K562 (cell line): ENCODE results near the gene PRDX6. TPM values are rescaled to one million over a fixed set of nuclear protein-coding genes. Genes with fewer than 3 reads are reported as not detected.
A peak's percentile ranks its signal among the peaks of the same experiment; 100 is the strongest.
"Not testable (repeated sequence)": the region's sequence is repeated elsewhere in the genome, so short reads cannot be mapped to it uniquely, and the experiment has no call there.

Source experiments
- ATAC-seq: fragments of 200-7000 bp; cut with Tn5 transposase; 3 replicates; pipeline ENCODE4 v1.9.1; 2020; ENCODE audit warnings: moderate library complexity
- BruUV-seq: library from RNA; stranded (reverse); fragments of 400-500 nt; replicated peaks from 2 replicates; lab custom pipeline; 2021; lab: Mats Ljungman, UMichigan
- CTCF ChIA-PET: fragments of 300-600 bp; formaldehyde crosslinking; extraction: SDS; loops from one replicate; lab custom pipeline; 2021; ENCODE audit warnings: low intra/inter-chr PET ratio; lab: Yijun Ruan, JAX
- POLR2A ChIA-PET: fragments of 300-600, 350-650 bp; sonication (Branson Sonifier 250); formaldehyde crosslinking; extraction: SDS; loops from one replicate; lab custom pipeline; 2021; ENCODE audit warnings: antibody characterized with exemption, inconsistent platforms; lab: Yijun Ruan, JAX
- DNase-seq, 4 experiments: peaks; one replicate each; pipeline versions ENCODE4 v3.0.0 to v3.0.0-alpha.2; 2011 to 2018; ENCODE audit warnings: low spot score in 3 of 4, mixed read lengths in 3 of 4; ENCODE audit errors: extremely low read depth in 1 of 4
- FAIRE-seq: peaks from 2 replicates; lab custom pipeline; 2011; peaks lifted over from hg19 to GRCh38; lab: Jason Lieb, UNC
- H2AFZ ChIP-seq: 2 replicates; pipeline ENCODE4 v1.6.0; 2011; ENCODE audit warnings: low read depth, low read length, control low read depth, inconsistent platforms
- H3K27ac ChIP-seq: fragments of 200-600 bp; 3 replicates; pipeline ENCODE4 v1.8.0; 2011; ENCODE audit warnings: low read depth, mild to moderate bottlenecking, control low read depth, inconsistent platforms, low read length, moderate library complexity, mixed read lengths; ENCODE audit errors: extremely low read depth
- H3K27me3 ChIP-seq, 2 experiments: fragments of 300-600 bp in 1 of 2; 2 replicates in 1 of 2; 3 replicates in 1 of 2; pipeline versions ENCODE4 v1.6.0 to v1.8.0; 2011; ENCODE audit warnings: inconsistent platforms in 2 of 2, low read length in 2 of 2, mild to moderate bottlenecking in 1 of 2, mixed read lengths in 1 of 2, moderate library complexity in 1 of 2; ENCODE audit not compliant: control insufficient read depth in 2 of 2, insufficient read depth in 2 of 2
- H3K36me3 ChIP-seq: fragments of 300-600 bp; 3 replicates; pipeline ENCODE4 v1.8.0; 2011; ENCODE audit warnings: mild to moderate bottlenecking, low read length, inconsistent platforms; ENCODE audit not compliant: control insufficient read depth, insufficient read depth
- H3K4me1 ChIP-seq, 2 experiments: fragments of 200-600 bp in 1 of 2; replicated peaks in 1 of 2; 2 replicates in 1 of 2; 3 replicates in 1 of 2; pipeline versions ENCODE4 v1.5.1 to v1.8.0; 2011; ENCODE audit warnings: inconsistent platforms in 2 of 2, low read length in 2 of 2, mild to moderate bottlenecking in 1 of 2, mixed read lengths in 1 of 2, moderate library complexity in 1 of 2; ENCODE audit not compliant: control insufficient read depth in 2 of 2, insufficient read depth in 2 of 2
- H3K4me2 ChIP-seq: 2 replicates; pipeline ENCODE4 v1.6.1; 2011; ENCODE audit warnings: low read length, control low read depth, inconsistent platforms, mixed read lengths; ENCODE audit not compliant: insufficient read depth
- H3K4me3 ChIP-seq: fragments of 200-600 bp; sonication (generic), shearing (Covaris generic); 2 replicates; pipeline ENCODE4 v1.5.1; 2016; ENCODE audit warnings: control low read depth, inconsistent platforms
- H3K79me2 ChIP-seq: fragments of 200-600 bp; 3 replicates; pipeline ENCODE4 v1.8.0; 2011; ENCODE audit warnings: low read length, inconsistent platforms; ENCODE audit not compliant: control insufficient read depth, insufficient read depth
- H3K9ac ChIP-seq, 2 experiments: 2 replicates each; pipeline versions ENCODE4 v1.6.0 to v1.6.1; 2011; ENCODE audit warnings: low read depth in 2 of 2, low read length in 2 of 2, control low read depth in 1 of 2, inconsistent platforms in 1 of 2, mild to moderate bottlenecking in 1 of 2, mixed read lengths in 1 of 2; ENCODE audit not compliant: insufficient read depth in 1 of 2
- H3K9me1 ChIP-seq: one replicate; pipeline ENCODE4 v1.6.0; 2011; ENCODE audit warnings: inconsistent platforms, mild to moderate bottlenecking, low read length, moderate library complexity; ENCODE audit not compliant: control insufficient read depth, insufficient read depth
- H3K9me3 ChIP-seq: replicated peaks from 2 replicates; pipeline ENCODE4 v1.5.1; 2011; ENCODE audit warnings: low read depth, low read length, inconsistent platforms; ENCODE audit not compliant: control insufficient read depth, insufficient read depth
- H4K20me1 ChIP-seq: replicated peaks from 2 replicates; pipeline ENCODE4 v1.6.1; 2011; ENCODE audit warnings: low read length, inconsistent platforms, mixed read lengths; ENCODE audit not compliant: control insufficient read depth, insufficient read depth
- CBFA2T2 ChIP-seq: fragments of 450-650 bp; conservative IDR thresholded peaks from 2 replicates; pipeline ENCODE4 v1.6.1; 2017; ENCODE audit warnings: mild to moderate bottlenecking
- CBFA2T3 ChIP-seq: fragments of 450-650 bp; IDR thresholded peaks from 2 replicates; pipeline ENCODE4 v1.6.1; 2017
- CUX1 ChIP-seq: fragments of 200-800 bp; sonication (Bioruptor generic); IDR thresholded peaks from 2 replicates; pipeline ENCODE4 v1.6.1; 2016; ENCODE audit warnings: missing genetic modification characterization, missing compliant biosample characterization
- RUNX1 ChIP-seq: sonication (generic); IDR thresholded peaks from 2 replicates; pipeline ENCODE4 v1.6.1; 2016; ENCODE audit warnings: antibody characterized with exemption, low read depth
- SETDB1 ChIP-seq: IDR thresholded peaks from one replicate; pipeline ENCODE4 v1.6.1; 2012; ENCODE audit warnings: low read length, control low read depth, inconsistent platforms
- SMAD4 ChIP-seq: fragments of 250-450 bp; sonication (Bioruptor Pico); conservative IDR thresholded peaks from 2 replicates; pipeline ENCODE4 v1.8.0; 2021; ENCODE audit warnings: inconsistent platforms, mild to moderate bottlenecking, moderate library complexity
- SNRNP70 ChIP-seq: fragments of 200-400 bp; formaldehyde crosslinking; optimal IDR thresholded peaks from 2 replicates; pipeline ENCODE3; 2017; ENCODE audit warnings: low read depth, low read length
- TAL1 ChIP-seq: fragments of 450-650 bp; IDR thresholded peaks from 2 replicates; pipeline ENCODE4 v1.6.1; 2016; ENCODE audit warnings: mild to moderate bottlenecking
- TCF3 ChIP-seq: sonication (generic); formaldehyde crosslinking; IDR thresholded peaks from 2 replicates; pipeline ENCODE4 v1.4.0; 2020; ENCODE audit warnings: mild to moderate bottlenecking, missing genetic modification reagents
- ZNF143 ChIP-seq: sonication (generic); formaldehyde crosslinking; IDR thresholded peaks from 2 replicates; pipeline ENCODE4 v1.9.0; 2022; ENCODE audit warnings: mild to moderate bottlenecking, missing genetic modification reagents
- ZNF253 ChIP-seq: fragments of 250-450 bp; sonication (Bioruptor Pico); conservative IDR thresholded peaks from 2 replicates; pipeline ENCODE4 v1.6.1; 2021; ENCODE audit warnings: mild to moderate bottlenecking
- ZNF316 ChIP-seq: fragments of 450-650 bp; IDR thresholded peaks from 2 replicates; pipeline ENCODE4 v1.6.1; 2016
- ZNF41 ChIP-seq: fragments of 250-450 bp; sonication (Bioruptor Pico); conservative IDR thresholded peaks from 2 replicates; pipeline ENCODE4 v1.4.0; 2020; ENCODE audit warnings: mild to moderate bottlenecking
- WGBS: fragments of 100-300 bp; shearing (Covaris generic); methylation state at CpG from one replicate; pipeline ENCODE4 v1.1.6; 2016; ENCODE audit warnings: low coverage, mixed read lengths; ENCODE audit not compliant: insufficient coverage; ENCODE audit errors: missing lambda C conversion rate; 5-methylcytosine and 5-hydroxymethylcytosine counted together
- in situ Hi-C: fragments of 300-500 bp; cut with MboI; formaldehyde crosslinking; loops from 4 replicates; pipeline ENCODE4 v1.15.0; 2018; ENCODE audit warnings: inconsistent platforms, mixed read lengths
- intact Hi-C: fragments of 100-400 bp; cut with micrococcal nuclease; formaldehyde crosslinking; loops from 2 replicates; pipeline ENCODE4 v1.14.2; 2022
- polyA plus RNA-seq, 8 experiments: library from polyadenylated mRNA; depleted of rRNA in 4 of 8; stranded (reverse) in 5 of 8; unstranded in 3 of 8; fragments of >200 nt; fragmentation: Nextera tagmentation in 2 of 8; fragmentation: Illumina TruSeq in 1 of 8; extraction: Ambion mirVana in 2 of 8; extraction: Trizol in 1 of 8; gene quantifications; 2 replicates each; pipeline versions ENCODE4 v1.2.1 to v1.2.3, GENCODE V29; 2011 to 2014; ENCODE audit warnings: inconsistent platforms in 1 of 8, missing spikeins in 1 of 8
- total RNA-seq, 7 experiments: library from RNA; depleted of rRNA in 6 of 7; stranded (reverse); fragments of >200 nt in 6 of 7; fragmentation: Illumina TruSeq in 2 of 7; extraction: Trizol in 2 of 7; gene quantifications; 2 replicates each; pipeline versions ENCODE4 v1.2.1 to v1.2.3, GENCODE V29; 2011 to 2021; ENCODE audit warnings: low replicate concordance in 1 of 7

Gene PRDX6
- total and polyA plus RNA-seq, 9 of the 15 experiments (the other 6 are each of a cell fraction or from before 2014, with no cell fraction given), result 277 to 1,082 (median 610) TPM

DNA sequence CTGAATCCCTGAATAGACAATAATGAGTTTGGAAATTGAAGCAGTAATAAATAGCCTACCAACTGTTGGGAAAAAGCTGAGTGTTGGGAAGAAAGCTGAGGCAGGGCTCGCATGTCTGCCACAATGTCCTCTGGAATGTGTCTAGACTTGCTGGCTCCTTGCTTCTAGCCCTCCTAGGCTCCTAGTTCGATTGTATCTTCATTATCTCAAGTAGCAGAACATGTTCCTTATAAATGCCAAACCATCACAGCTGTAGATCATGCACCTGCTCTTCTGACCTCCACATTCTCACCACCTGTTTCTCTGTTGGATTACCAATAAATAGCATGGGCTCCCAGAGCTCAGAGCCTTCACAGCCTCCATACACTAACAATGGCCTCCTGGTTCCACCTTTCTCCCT lies 12.9 kb upstream of the PRDX6 start:
- ATAC-seq, H3K4me1 ChIP-seq, DNase-seq, BruUV-seq, H3K9me1 ChIP-seq, intact Hi-C loops, H3K9me3 ChIP-seq, H4K20me1 ChIP-seq, CTCF ChIA-PET, in situ Hi-C loops, H3K79me2 ChIP-seq, H3K4me2 ChIP-seq, H3K27me3 ChIP-seq, FAIRE-seq, H3K27ac ChIP-seq, H2AFZ ChIP-seq, H3K4me3 ChIP-seq, H3K9ac ChIP-seq: not testable (repeated sequence)
- peaks cover 21% of the 10 kb centered on the region for H3K36me3 ChIP-seq
- 30% methylated on average over 2 of the region's 2 CpGs for WGBS
- POLR2A ChIA-PET, result interaction anchor here (0.5 to 1.1 kb wide), 3 partner anchors 13 to 128 kb away, joined by 3 read pairs; partner anchors contain the start of gene PRDX6
- TF ChIP-seq CBFA2T3, result peak; percentile 57
- 0 out of 2 replicates have a peak, but pooled peaks have one; percentile 17 for TF ChIP-seq TCF3 (CRISPR knock-in tag)
- 0 out of 2 replicates have a peak, but pooled peaks have one; percentile 41 for TF ChIP-seq SMAD4 (CRISPR knock-in tag)
- peak; percentile 22; the same call in 1 of the 2 replicates for TF ChIP-seq TAL1
- 0 out of 2 replicates have a peak, but pooled peaks have one; percentile 37 for TF ChIP-seq CBFA2T2
- TF ChIP-seq ZNF316, result 0 out of 2 replicates have a peak, but pooled peaks have one; percentile 35

DNA sequence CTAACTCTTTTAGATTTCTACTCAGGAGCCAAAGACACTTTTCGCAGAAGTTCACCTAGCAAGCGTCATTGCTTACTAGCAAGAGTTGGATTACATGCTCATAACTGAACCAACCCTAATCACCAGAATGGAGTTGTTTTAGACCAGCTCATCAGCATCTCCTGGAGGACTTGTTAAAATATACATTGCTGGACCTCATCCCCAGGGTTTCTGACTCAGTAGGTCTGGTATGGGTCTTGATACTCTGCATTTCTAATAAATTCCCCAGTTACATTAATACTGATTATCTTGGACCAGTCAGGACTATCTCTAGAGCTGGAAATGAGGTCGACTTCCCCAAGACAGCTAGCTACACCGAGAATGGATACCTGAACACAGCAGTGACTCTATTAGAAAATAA lies 9.7 kb upstream of the PRDX6 start:
- intact Hi-C loops, result no loop called here
- Histone ChIP-seq H3K27ac (no peak overlapping the region), H3K27me3 (no peaks in the 10 kb centered on the region), H3K9me3 (peaks cover 14% of the 10 kb centered on the region), H3K4me3 (no peak overlapping the region), H3K36me3 (peaks cover 2% of the 10 kb centered on the region; the same call in 1 of the 3 replicates), H3K9me1 (no peaks in the 10 kb centered on the region), H4K20me1 (no peaks in the 10 kb centered on the region), H3K79me2 (no peaks in the 10 kb centered on the region), H3K4me1 (peaks cover 0 to 3% of the 10 kb centered on the region in 2 experiments; a peak in 2 of 5 replicates), H3K9ac (no peak overlapping the region), H3K4me2 (no peak overlapping the region), H2AFZ (no peak overlapping the region)
- FAIRE-seq (peak; percentile 6), DNase-seq (no peak), ATAC-seq (no peak)
- CTCF ChIA-PET, result no interaction called here
- whole genome bisulfite sequencing, result 61% methylated on average over 4 of the region's 4 CpGs
- POLR2A ChIA-PET, result interaction anchor here (0.7 kb wide), 1 partner anchor 11 kb away, joined by 3 read pairs; no protein-coding TSS in a partner anchor
- BruUV-seq, result no TSS peak
- in situ Hi-C loops, result no loop called here
- TF ChIP-seq SNRNP70 (no peak), CUX1 (CRISPR knock-in tag) (no peak), ZNF143 (CRISPR knock-in tag) (no peak), RUNX1 (no peak), SETDB1 (no peak), ZNF41 (no peak), ZNF253 (CRISPR knock-in tag) (no peak)
